IMR-90 (cell line): ENCODE data around the gene STAT5B. TPM values are rescaled to one million over a fixed set of nuclear protein-coding genes. Genes with fewer than 3 reads are reported as not detected.

ENCODE experiments used
- ATAC-seq: fragments of 200-7000 bp; cut with Tn5 transposase; 2 replicates; pipeline ENCODE4 v1.9.1; 2020; ENCODE audit warnings: low read depth, mild to moderate bottlenecking, moderate library complexity
- BruUV-seq: library from RNA; stranded (reverse); fragments of 400-500 nt; replicated peaks from 2 replicates; lab custom pipeline; 2021; lab: Mats Ljungman, UMichigan
- CTCF ChIA-PET: fragments of 300-600 bp; formaldehyde crosslinking; extraction: SDS; loops from one replicate; lab custom pipeline; 2021; ENCODE audit warnings: antibody characterized with exemption; lab: Yijun Ruan, JAX
- POLR2A ChIA-PET: fragments of 300-600 bp; sonication (Branson Sonifier 250); formaldehyde crosslinking; loops from one replicate; lab custom pipeline; 2022; ENCODE audit warnings: antibody characterized with exemption; ENCODE audit not compliant: unreplicated experiment; lab: Charles Lee
- DNase-seq: peaks from one replicate; pipeline ENCODE4 v3.0.0; 2013
- H2AFZ ChIP-seq: replicated peaks from 2 replicates; pipeline ENCODE3; 2013; ENCODE audit warnings: low read length, mild to moderate bottlenecking; ENCODE audit not compliant: poor library complexity
- H2AK5ac ChIP-seq: 2 replicates; pipeline ENCODE4 v1.6.1; 2013; ENCODE audit warnings: low read depth, low read length, inconsistent platforms
- H2AK9ac ChIP-seq: replicated peaks from 2 replicates; pipeline ENCODE3; 2013; ENCODE audit warnings: mild to moderate bottlenecking, low read depth, low read length, moderate library complexity; ENCODE audit not compliant: poor library complexity
- H2BK120ac ChIP-seq: 2 replicates; pipeline ENCODE4 v1.6.1; 2013; ENCODE audit warnings: low read depth, low read length, inconsistent platforms
- H2BK15ac ChIP-seq: 3 replicates; pipeline ENCODE4 v1.6.1; 2013; ENCODE audit warnings: low read depth, low read length, inconsistent platforms
- H2BK20ac ChIP-seq: 2 replicates; pipeline ENCODE4 v1.6.1; 2013; ENCODE audit warnings: low read depth, mild to moderate bottlenecking, inconsistent platforms, low read length, moderate library complexity
- H2BK5ac ChIP-seq: 2 replicates; pipeline ENCODE4 v1.6.1; 2013; ENCODE audit warnings: mild to moderate bottlenecking, low read depth, low read length, inconsistent platforms; ENCODE audit not compliant: poor library complexity, severe bottlenecking
- H3K14ac ChIP-seq: replicated peaks from 2 replicates; pipeline ENCODE4 v1.6.1; 2013; ENCODE audit warnings: low read depth, low read length, inconsistent platforms
- H3K18ac ChIP-seq: 2 replicates; pipeline ENCODE4 v1.6.1; 2013; ENCODE audit warnings: low read depth, low read length, control low read depth
- H3K23ac ChIP-seq: 2 replicates; pipeline ENCODE4 v1.6.1; 2013; ENCODE audit warnings: low read depth, low read length, inconsistent platforms
- H3K27ac ChIP-seq: 2 replicates; pipeline ENCODE4 v1.5.1; 2013; ENCODE audit warnings: mild to moderate bottlenecking, control low read depth, low read length; ENCODE audit not compliant: insufficient read depth
- H3K27me3 ChIP-seq: 2 replicates; pipeline ENCODE4 v1.6.1; 2013; ENCODE audit warnings: low read length; ENCODE audit not compliant: control insufficient read depth, insufficient read depth
- H3K36me3 ChIP-seq: 2 replicates; pipeline ENCODE4 v1.6.1; 2013; ENCODE audit warnings: low read length, mixed read lengths; ENCODE audit not compliant: control insufficient read depth, insufficient read depth
- H3K4ac ChIP-seq: 2 replicates; pipeline ENCODE4 v1.6.1; 2013; ENCODE audit warnings: low read depth, low read length, inconsistent platforms
- H3K4me1 ChIP-seq: 2 replicates; pipeline ENCODE4 v1.6.1; 2013; ENCODE audit warnings: low read length, mixed read lengths; ENCODE audit not compliant: control insufficient read depth, insufficient read depth
- H3K4me2 ChIP-seq: 2 replicates; pipeline ENCODE4 v1.6.1; 2013; ENCODE audit warnings: low read depth, mild to moderate bottlenecking, control low read depth, low read length, moderate library complexity
- H3K4me3 ChIP-seq: 2 replicates; pipeline ENCODE4 v1.5.1; 2013; ENCODE audit warnings: low read depth, mild to moderate bottlenecking, control low read depth, low read length, moderate library complexity; ENCODE audit not compliant: insufficient read depth
- H3K56ac ChIP-seq: 2 replicates; pipeline ENCODE4 v1.6.1; 2013; ENCODE audit warnings: low read length, inconsistent platforms; ENCODE audit not compliant: insufficient read depth; ENCODE audit errors: extremely low read depth
- H3K79me1 ChIP-seq, 2 experiments: 2 replicates each; pipeline ENCODE4 v1.6.1; 2013; ENCODE audit warnings: low read length in 2 of 2, inconsistent platforms in 1 of 2, low read depth in 1 of 2
- H3K9ac ChIP-seq: 2 replicates; pipeline ENCODE4 v1.6.1; 2013; ENCODE audit warnings: low read depth, low read length, control low read depth
- H3K9me1 ChIP-seq: 2 replicates; pipeline ENCODE4 v1.6.1; 2013; ENCODE audit warnings: low read length, inconsistent platforms; ENCODE audit not compliant: insufficient read depth
- H3K9me3 ChIP-seq: 2 replicates; pipeline ENCODE4 v1.6.1; 2013; ENCODE audit warnings: low read length; ENCODE audit not compliant: control insufficient read depth, insufficient read depth
- H4K20me1 ChIP-seq: 2 replicates; pipeline ENCODE4 v1.6.1; 2013; ENCODE audit warnings: low read length, inconsistent platforms; ENCODE audit not compliant: insufficient read depth
- H4K5ac ChIP-seq: 2 replicates; pipeline ENCODE4 v1.6.1; 2013; ENCODE audit warnings: mild to moderate bottlenecking, low read depth, low read length, control low read depth
- H4K8ac ChIP-seq, 2 experiments: 2 replicates each; pipeline ENCODE4 v1.6.1; 2013; ENCODE audit warnings: low read depth in 2 of 2, low read length in 2 of 2, control low read depth in 1 of 2, inconsistent platforms in 1 of 2
- H4K91ac ChIP-seq: 2 replicates; pipeline ENCODE4 v1.6.1; 2013; ENCODE audit warnings: low read depth, low read length, inconsistent platforms; ENCODE audit not compliant: insufficient read depth
- BHLHE40 ChIP-seq: fragments of 150-350 bp; IDR thresholded peaks from 2 replicates; pipeline ENCODE4 v1.6.1; 2016; ENCODE audit warnings: mild to moderate bottlenecking, low read depth, low read length
- CEBPB ChIP-seq: IDR thresholded peaks from 2 replicates; pipeline ENCODE4 v1.6.1; 2012; ENCODE audit warnings: low read depth, low read length, improper control_type of control experiment
- CHD1 ChIP-seq: IDR thresholded peaks from 2 replicates; pipeline ENCODE4 v1.6.1; 2012; ENCODE audit warnings: low read depth, low read length, improper control_type of control experiment
- FOS ChIP-seq: fragments of 150-350 bp; IDR thresholded peaks from 2 replicates; pipeline ENCODE4 v1.6.1; 2016; ENCODE audit warnings: low read depth, low read length
- MAFK ChIP-seq: IDR thresholded peaks from 2 replicates; pipeline ENCODE4 v1.6.1; 2012; ENCODE audit warnings: low read depth, low read length, improper control_type of control experiment
- MAZ ChIP-seq: IDR thresholded peaks from 2 replicates; pipeline ENCODE4 v1.6.1; 2012; ENCODE audit warnings: low read depth, mild to moderate bottlenecking, low read length, improper control_type of control experiment, moderate library complexity, borderline replicate concordance
- NFE2L2 ChIP-seq: fragments of 150-350 bp; IDR thresholded peaks from 2 replicates; pipeline ENCODE4 v1.6.1; 2016; ENCODE audit warnings: low read depth, mild to moderate bottlenecking, low read length
- POLR2A ChIP-seq: IDR thresholded peaks from 2 replicates; pipeline ENCODE4 v1.6.1; 2012; ENCODE audit warnings: mild to moderate bottlenecking, low read depth, low read length
- RAD21 ChIP-seq: IDR thresholded peaks from 2 replicates; pipeline ENCODE4 v1.6.1; 2012; ENCODE audit warnings: low read length, improper control_type of control experiment
- RCOR1 ChIP-seq: IDR thresholded peaks from 2 replicates; pipeline ENCODE4 v1.6.1; 2012; ENCODE audit warnings: mild to moderate bottlenecking, low read length, improper control_type of control experiment; ENCODE audit not compliant: insufficient replicate concordance
- RFX5 ChIP-seq: IDR thresholded peaks from 2 replicates; pipeline ENCODE4 v1.8.0; 2012; ENCODE audit warnings: low read depth, mild to moderate bottlenecking, low read length, moderate library complexity
- SMC3 ChIP-seq: fragments of 150-350 bp; IDR thresholded peaks from 2 replicates; pipeline ENCODE4 v1.6.1; 2016; ENCODE audit warnings: low read depth, mild to moderate bottlenecking, antibody characterized with exemption, low read length, moderate library complexity
- WGBS, 2 experiments: methylation state at CpG; one replicate each; pipeline versions ENCODE4 v1.1.5 to v1.1.7; 2013; ENCODE audit warnings: missing lambda C conversion rate in 2 of 2; ENCODE audit not compliant: insufficient read length in 1 of 2; ENCODE audit errors: extremely low coverage in 2 of 2; 5-methylcytosine and 5-hydroxymethylcytosine counted together
- dilution Hi-C: fragments of 300-500 bp; cut with HindIII; formaldehyde crosslinking; loops from one replicate; pipeline ENCODE4 v1.14.3; 2018; ENCODE audit warnings: low sequenced_read_pairs; ENCODE audit not compliant: unreplicated experiment
- in situ Hi-C: fragments of 300-500 bp; cut with MboI; formaldehyde crosslinking; loops from 3 replicates; pipeline ENCODE4 v1.14.3; 2019; ENCODE audit warnings: low sequenced_read_pairs, inconsistent platforms, mixed read lengths
- intact Hi-C: fragments of 100-400 bp; cut with micrococcal nuclease; formaldehyde crosslinking; loops from 2 replicates; pipeline ENCODE4 v1.10.0; 2022
- polyA plus RNA-seq, 3 experiments: library from polyadenylated mRNA; depleted of rRNA; stranded (reverse); fragments of >200 nt; gene quantifications; 2 replicates each; pipeline ENCODE4 v1.2.3, GENCODE V29; 2012; ENCODE audit warnings: low replicate concordance in 1 of 3
- total RNA-seq: library from RNA; depleted of rRNA; stranded (reverse); fragments of >200 nt; gene quantifications from 2 replicates; pipeline ENCODE4 v1.2.3, GENCODE V29; 2012
- TF ChIP-seq, protein P1 (sequence below): conservative IDR thresholded peaks from 2 replicates; pipeline ENCODE4 v1.5.1; 2012; ENCODE audit warnings: mild to moderate bottlenecking, low read depth, low read length, improper control_type of control experiment
- TF ChIP-seq, protein P2 (sequence below): fragments of 150-350 bp; IDR thresholded peaks from 2 replicates; pipeline ENCODE4 v1.6.1; 2017; ENCODE audit warnings: mild to moderate bottlenecking, antibody characterized with exemption, low read length, low read depth
- TF ChIP-seq, protein P3 (sequence below): fragments of 150-350 bp; IDR thresholded peaks from 2 replicates; pipeline ENCODE4 v1.6.1; 2016; ENCODE audit warnings: low read depth, mild to moderate bottlenecking, low read length, moderate library complexity, borderline replicate concordance

STAT5B gene
- total and polyA plus RNA-seq, 2 of the 4 experiments (the other 2 are of a cell fraction), result 24.4 to 29.6 TPM

DNA sequence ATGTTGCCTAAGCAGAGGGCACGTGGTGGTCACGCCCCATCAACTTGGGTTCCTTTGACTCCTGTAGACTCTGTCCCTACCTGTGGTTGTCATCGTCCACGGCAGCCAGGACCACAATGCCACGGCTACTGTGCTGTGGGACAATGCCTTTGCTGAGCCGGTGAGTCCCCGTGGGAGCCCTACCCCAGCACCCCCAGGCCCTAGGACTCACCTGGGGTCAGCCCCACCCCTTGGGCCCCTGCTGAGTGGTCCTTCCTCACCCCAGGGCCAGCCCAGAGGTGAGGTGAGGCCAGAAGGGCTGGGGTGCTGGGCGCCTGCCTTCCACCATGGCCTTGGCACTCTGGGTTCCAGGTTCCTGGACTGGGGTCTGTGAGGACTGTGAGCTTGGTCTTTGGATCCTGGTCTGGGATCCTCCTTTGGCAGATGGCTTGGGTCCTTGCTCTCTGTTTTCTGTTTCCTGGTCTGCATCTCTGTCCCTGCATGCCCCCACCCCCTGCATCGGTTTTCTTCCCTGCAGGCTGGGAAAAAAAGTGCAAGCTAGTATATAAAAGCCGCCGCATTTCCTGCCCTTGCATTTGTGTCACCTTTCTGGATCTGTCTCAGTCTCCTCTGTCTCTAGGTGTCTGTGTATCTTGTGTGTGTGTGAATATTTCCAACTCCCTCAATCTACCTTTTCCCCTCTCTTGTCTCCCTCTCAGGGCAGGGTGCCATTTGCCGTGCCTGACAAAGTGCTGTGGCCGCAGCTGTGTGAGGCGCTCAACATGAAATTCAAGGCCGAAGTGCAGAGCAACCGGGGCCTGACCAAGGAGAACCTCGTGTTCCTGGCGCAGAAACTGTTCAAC is 29.6 kb upstream of the STAT5B start:
- H3K14ac ChIP-seq, result no peak overlapping the region
- no peak overlapping the region for H3K4me3 ChIP-seq
- H2AFZ ChIP-seq, result no peak overlapping the region
- no peak overlapping the region for H2BK120ac ChIP-seq
- H4K5ac ChIP-seq, result no peak overlapping the region
- H4K8ac ChIP-seq, result no peak overlapping the region
- no peaks in the 10 kb centered on the region for H4K20me1 ChIP-seq
- H4K91ac ChIP-seq, result no peak overlapping the region
- no peak overlapping the region for H3K18ac ChIP-seq
- ATAC-seq (no peak), DNase-seq (no peak)
- no peaks in the 10 kb centered on the region for H3K27me3 ChIP-seq
- no peak overlapping the region for H3K23ac ChIP-seq
- POLR2A ChIA-PET, result no interaction called here
- intact Hi-C loops (no loop called here), dilution Hi-C loops (no loop called here), in situ Hi-C loops (no loop called here)
- 100% methylated on average over 4 of the region's 18 CpGs; no CpG with 5 or more reads in 1 of the 2 experiments for WGBS, 2 experiments
- no peak overlapping the region for H2BK20ac ChIP-seq
- H2AK9ac ChIP-seq, result peak overlapping the region; percentile 15
- H3K56ac ChIP-seq, result no peak overlapping the region
- BruUV-seq, result no TSS peak
- CTCF ChIA-PET, result no interaction called here
- no peak overlapping the region for H2AK5ac ChIP-seq
- no peaks in the 10 kb centered on the region for H3K79me1 ChIP-seq
- H2BK5ac ChIP-seq, result no peak overlapping the region
- H3K4me2 ChIP-seq, result no peak overlapping the region
- no peak overlapping the region for H3K4ac ChIP-seq
- H3K4me1 ChIP-seq, result peaks cover 1% of the 10 kb centered on the region; the same call in 1 of the 2 replicates
- H3K9ac ChIP-seq, result no peak overlapping the region
- H3K36me3 ChIP-seq, result peaks cover 20% of the 10 kb centered on the region
- H3K9me1 ChIP-seq, result no peaks in the 10 kb centered on the region
- H2BK15ac ChIP-seq, result no peak overlapping the region
- no peak overlapping the region for H3K27ac ChIP-seq
- H3K9me3 ChIP-seq, result no peaks in the 10 kb centered on the region
- TF ChIP-seq, protein P1, sequence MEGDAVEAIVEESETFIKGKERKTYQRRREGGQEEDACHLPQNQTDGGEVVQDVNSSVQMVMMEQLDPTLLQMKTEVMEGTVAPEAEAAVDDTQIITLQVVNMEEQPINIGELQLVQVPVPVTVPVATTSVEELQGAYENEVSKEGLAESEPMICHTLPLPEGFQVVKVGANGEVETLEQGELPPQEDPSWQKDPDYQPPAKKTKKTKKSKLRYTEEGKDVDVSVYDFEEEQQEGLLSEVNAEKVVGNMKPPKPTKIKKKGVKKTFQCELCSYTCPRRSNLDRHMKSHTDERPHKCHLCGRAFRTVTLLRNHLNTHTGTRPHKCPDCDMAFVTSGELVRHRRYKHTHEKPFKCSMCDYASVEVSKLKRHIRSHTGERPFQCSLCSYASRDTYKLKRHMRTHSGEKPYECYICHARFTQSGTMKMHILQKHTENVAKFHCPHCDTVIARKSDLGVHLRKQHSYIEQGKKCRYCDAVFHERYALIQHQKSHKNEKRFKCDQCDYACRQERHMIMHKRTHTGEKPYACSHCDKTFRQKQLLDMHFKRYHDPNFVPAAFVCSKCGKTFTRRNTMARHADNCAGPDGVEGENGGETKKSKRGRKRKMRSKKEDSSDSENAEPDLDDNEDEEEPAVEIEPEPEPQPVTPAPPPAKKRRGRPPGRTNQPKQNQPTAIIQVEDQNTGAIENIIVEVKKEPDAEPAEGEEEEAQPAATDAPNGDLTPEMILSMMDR, result no peak
- TF ChIP-seq RFX5 (no peak), MAZ (no peak), BHLHE40 (no peak), SMC3 (no peak), POLR2A (no peak), CEBPB (no peak), CHD1 (no peak), RAD21 (no peak), FOS (no peak), RCOR1 (no peak), MAFK (no peak), NFE2L2 (no peak)
- TF ChIP-seq, protein P2, sequence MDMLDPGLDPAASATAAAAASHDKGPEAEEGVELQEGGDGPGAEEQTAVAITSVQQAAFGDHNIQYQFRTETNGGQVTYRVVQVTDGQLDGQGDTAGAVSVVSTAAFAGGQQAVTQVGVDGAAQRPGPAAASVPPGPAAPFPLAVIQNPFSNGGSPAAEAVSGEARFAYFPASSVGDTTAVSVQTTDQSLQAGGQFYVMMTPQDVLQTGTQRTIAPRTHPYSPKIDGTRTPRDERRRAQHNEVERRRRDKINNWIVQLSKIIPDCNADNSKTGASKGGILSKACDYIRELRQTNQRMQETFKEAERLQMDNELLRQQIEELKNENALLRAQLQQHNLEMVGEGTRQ, result no peak
- TF ChIP-seq, protein P3, sequence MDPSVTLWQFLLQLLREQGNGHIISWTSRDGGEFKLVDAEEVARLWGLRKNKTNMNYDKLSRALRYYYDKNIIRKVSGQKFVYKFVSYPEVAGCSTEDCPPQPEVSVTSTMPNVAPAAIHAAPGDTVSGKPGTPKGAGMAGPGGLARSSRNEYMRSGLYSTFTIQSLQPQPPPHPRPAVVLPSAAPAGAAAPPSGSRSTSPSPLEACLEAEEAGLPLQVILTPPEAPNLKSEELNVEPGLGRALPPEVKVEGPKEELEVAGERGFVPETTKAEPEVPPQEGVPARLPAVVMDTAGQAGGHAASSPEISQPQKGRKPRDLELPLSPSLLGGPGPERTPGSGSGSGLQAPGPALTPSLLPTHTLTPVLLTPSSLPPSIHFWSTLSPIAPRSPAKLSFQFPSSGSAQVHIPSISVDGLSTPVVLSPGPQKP, result no peak
